ENCODE measurements around the gene ZNF467. TPM values are rescaled to one million over a fixed set of nuclear protein-coding genes. Genes with fewer than 3 reads are reported as not detected.

Gene ZNF467
- total and polyA plus RNA-seq, 2 of the 8 experiments (the other 6 are each of a cell fraction or from before 2014, with no cell fraction given), result 0.50 to 0.51 TPM

GRCh38 chr7:149801002-149801566 is 27.7 kb upstream of the ZNF467 start (continued):
- TF ChIP-seq EP300 (IDR thresholded peaks at IDR 0.05; ENCODE audit: borderline replicate concordance in 1 of 2, low read depth in 2 of 2, low read length in 2 of 2), result no peak
- no peak for TF ChIP-seq SRF (IDR thresholded peaks at IDR 0.05; ENCODE audit: low read depth, low read length)
- TF ChIP-seq CEBPB (IDR thresholded peaks at IDR 0.05; ENCODE audit: low read depth, low read length), result no peak

Measured in H1 (cell line).